ENCODE measurements around the gene ZSCAN9. TPM values are rescaled to one million over a fixed set of nuclear protein-coding genes. Genes with fewer than 3 reads are reported as not detected.

ZSCAN9 gene
- total RNA-seq, 1 donor from 2014 or later, result 40.1 TPM

DNA sequence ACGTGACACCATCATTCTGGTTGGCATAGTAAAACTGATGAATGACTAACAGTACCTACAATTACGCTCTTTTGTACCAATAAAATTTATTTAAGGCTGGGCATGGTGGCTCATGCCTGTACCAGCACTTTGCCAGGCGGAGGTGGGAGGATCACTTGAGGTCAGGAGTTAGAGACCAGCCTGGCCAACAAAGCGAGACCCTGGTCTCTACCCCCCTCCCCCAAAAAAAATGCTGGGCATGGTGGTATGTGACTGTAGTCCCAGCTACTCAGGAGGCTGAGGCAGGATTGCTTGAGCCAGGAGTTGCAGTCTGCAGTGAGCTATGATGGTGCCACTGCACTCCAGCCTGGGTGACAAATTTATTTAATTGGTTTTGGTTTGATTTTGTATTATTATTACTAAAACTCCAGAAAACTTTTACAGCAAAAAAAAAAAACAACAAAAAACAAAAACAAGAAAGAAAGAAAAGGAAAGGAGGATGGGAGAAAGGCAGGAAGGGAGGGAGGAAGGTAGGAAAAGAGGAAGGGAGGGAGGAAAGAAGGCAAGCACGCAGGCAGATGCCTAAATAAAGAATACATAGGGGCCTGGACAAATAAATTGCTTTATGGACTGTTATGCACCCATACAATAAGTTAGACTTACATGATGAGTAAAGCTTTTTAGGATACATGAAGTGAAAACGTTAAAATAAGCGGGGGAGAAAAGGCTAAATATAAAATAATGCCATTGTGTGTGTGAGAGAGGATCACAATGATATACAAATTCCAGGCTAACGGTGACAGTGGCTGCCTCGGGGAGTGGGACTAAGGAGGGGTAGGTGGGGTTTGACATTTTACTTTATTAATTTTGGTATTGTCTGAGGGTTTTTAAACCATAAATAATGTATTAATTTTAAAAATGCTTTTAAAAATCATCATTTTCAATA lies 682 bp upstream of the ZSCAN9 start:
- H3K27ac Mint-ChIP-seq, result peak overlapping the region; percentile 97

GRCh38 chr6:28226460-28226859 lies 1.4 kb downstream of the ZSCAN9 start:
- TF ChIP-seq CTCF (IDR thresholded peaks at IDR 0.05; ENCODE audit: unreplicated experiment), result no peak
- peaks cover 39% of the 10 kb centered on the region for H3K36me3 Mint-ChIP-seq (ENCODE audit: insufficient read depth)
- H3K27me3 Mint-ChIP-seq, result peaks cover 12% of the 10 kb centered on the region
- H3K4me1 Mint-ChIP-seq (ENCODE audit: low read depth), result peaks cover 9% of the 10 kb centered on the region
- peak overlapping the region; percentile 90 for H3K4me3 Mint-ChIP-seq (ENCODE audit: low read depth)
- DNase-seq (ENCODE audit: low spot score, unreplicated experiment), result no peak
- peaks cover 11% of the 10 kb centered on the region for H3K9me3 Mint-ChIP-seq (ENCODE audit: low read depth)
- H3K27ac Mint-ChIP-seq, result peak overlapping the region; percentile 97

More for the DNA sequence above, 682 bp upstream of the ZSCAN9 start:
- no peak for TF ChIP-seq CTCF (IDR thresholded peaks at IDR 0.05; ENCODE audit: unreplicated experiment)
- peak overlapping the region; percentile 90 for H3K4me3 Mint-ChIP-seq (ENCODE audit: low read depth)
- DNase-seq (ENCODE audit: low spot score, unreplicated experiment), result no peak
- H3K27me3 Mint-ChIP-seq, result peaks cover 26% of the 10 kb centered on the region
- H3K4me1 Mint-ChIP-seq (ENCODE audit: low read depth), result peaks cover 9% of the 10 kb centered on the region
- H3K9me3 Mint-ChIP-seq (ENCODE audit: low read depth), result peaks cover 4% of the 10 kb centered on the region
- peaks cover 22% of the 10 kb centered on the region for H3K36me3 Mint-ChIP-seq (ENCODE audit: insufficient read depth)

DNA sequence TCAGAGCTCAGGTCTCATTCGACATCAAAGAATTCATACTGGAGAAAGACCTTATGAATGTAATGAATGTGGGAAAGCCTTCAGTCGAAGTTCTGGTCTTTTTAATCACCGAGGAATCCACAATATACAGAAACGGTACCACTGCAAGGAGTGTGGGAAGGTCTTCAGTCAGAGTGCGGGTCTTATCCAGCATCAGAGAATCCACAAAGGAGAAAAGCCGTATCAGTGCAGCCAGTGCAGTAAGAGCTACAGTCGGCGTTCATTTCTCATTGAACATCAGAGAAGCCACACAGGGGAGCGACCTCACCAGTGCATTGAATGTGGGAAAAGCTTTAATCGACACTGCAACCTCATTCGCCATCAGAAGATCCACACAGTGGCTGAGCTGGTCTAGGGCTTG lies 7.7 kb downstream of the ZSCAN9 start:
- no peak for TF ChIP-seq CTCF (IDR thresholded peaks at IDR 0.05; ENCODE audit: unreplicated experiment)
- Mint-ChIP-seq H3K4me1 (ENCODE audit: low read depth) (no peaks in the 10 kb centered on the region), H3K4me3 (ENCODE audit: low read depth) (no peak overlapping the region), H3K27me3 (no peaks in the 10 kb centered on the region), H3K36me3 (ENCODE audit: insufficient read depth) (peaks cover 78% of the 10 kb centered on the region), H3K27ac (no peak overlapping the region), H3K9me3 (ENCODE audit: low read depth) (peaks cover 18% of the 10 kb centered on the region)
- no peak for DNase-seq (ENCODE audit: low spot score, unreplicated experiment)

DNA sequence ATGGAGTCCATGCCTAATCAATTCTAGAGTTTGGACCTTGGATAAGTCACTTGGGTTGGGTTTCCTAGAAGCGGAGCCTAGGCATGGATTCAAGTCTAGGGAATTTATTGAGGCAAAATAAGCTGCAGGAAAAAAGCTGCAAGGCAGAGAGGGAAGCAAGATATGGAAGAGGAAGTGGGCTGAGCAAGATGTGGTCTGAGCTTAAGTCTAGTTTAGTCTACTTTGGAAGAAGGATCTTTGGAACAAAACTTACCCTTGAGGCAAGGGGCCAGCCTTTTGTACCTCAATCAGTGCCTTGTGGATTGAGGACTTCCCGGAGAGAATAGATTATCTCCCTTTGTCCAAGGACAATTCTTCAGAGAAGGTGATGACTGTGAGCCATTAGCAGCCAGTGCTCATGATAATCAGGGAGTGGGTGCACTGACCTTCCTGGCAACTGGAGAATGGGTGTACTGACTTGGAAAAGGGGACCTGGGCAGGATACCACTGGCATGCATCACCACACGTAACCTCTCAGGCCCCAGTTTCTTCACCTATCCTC lies 10.9 kb downstream of the ZSCAN9 start:
- TF ChIP-seq CTCF (IDR thresholded peaks at IDR 0.05; ENCODE audit: unreplicated experiment), result no peak
- Mint-ChIP-seq H3K4me1 (ENCODE audit: low read depth) (no peaks in the 10 kb centered on the region), H3K36me3 (ENCODE audit: insufficient read depth) (peaks cover 57% of the 10 kb centered on the region), H3K27me3 (no peaks in the 10 kb centered on the region), H3K4me3 (ENCODE audit: low read depth) (no peak overlapping the region), H3K9me3 (ENCODE audit: low read depth) (peaks cover 6% of the 10 kb centered on the region), H3K27ac (no peak overlapping the region)
- no peak for DNase-seq (ENCODE audit: low spot score, unreplicated experiment)

DNA sequence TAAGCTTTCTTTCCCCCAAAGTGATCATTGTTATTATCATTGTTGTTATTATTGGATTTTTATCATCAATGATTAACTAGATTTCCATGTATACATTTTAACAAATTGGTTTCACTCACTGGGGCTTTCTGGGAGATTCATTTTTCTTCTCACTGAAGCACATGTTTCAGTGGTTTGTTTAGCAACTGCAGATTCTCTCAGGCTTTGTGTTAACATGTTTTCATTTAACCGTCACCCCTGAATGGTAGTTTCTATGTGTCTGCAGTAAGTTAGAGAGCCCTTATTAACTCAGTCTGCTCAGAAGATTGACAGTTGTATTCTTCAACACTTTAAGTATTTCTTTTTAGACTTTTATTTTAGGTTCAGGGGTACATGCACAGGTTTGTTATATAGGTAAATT lies 14.6 kb downstream of the ZSCAN9 start:
- H3K9me3 Mint-ChIP-seq (ENCODE audit: low read depth), result no peaks in the 10 kb centered on the region
- no peak for DNase-seq (ENCODE audit: low spot score, unreplicated experiment)
- H3K36me3 Mint-ChIP-seq (ENCODE audit: insufficient read depth), result peaks cover 24% of the 10 kb centered on the region
- TF ChIP-seq CTCF (IDR thresholded peaks at IDR 0.05; ENCODE audit: unreplicated experiment), result no peak
- H3K27ac Mint-ChIP-seq, result no peak overlapping the region
- H3K27me3 Mint-ChIP-seq, result no peaks in the 10 kb centered on the region
- no peaks in the 10 kb centered on the region for H3K4me1 Mint-ChIP-seq (ENCODE audit: low read depth)
- no peak overlapping the region for H3K4me3 Mint-ChIP-seq (ENCODE audit: low read depth)

Measured in progenitor cell of endocrine pancreas (in vitro differentiated cells).